H1 (cell line): ENCODE results near the gene CBLC. TPM values are rescaled to one million over a fixed set of nuclear protein-coding genes. Genes with fewer than 3 reads are reported as not detected.

ENCODE experiments used
- ASH2L ChIP-seq: fragments of 200-600, 300-600 bp; sonication (generic); IDR thresholded peaks from one replicate; pipeline ENCODE4 v1.7.1; 2017; ENCODE audit warnings: low read length
- CHD2 ChIP-seq: IDR thresholded peaks from 2 replicates; pipeline ENCODE4 v1.6.1; 2012; ENCODE audit warnings: low read length, improper control_type of control experiment
- CREB1 ChIP-seq: IDR thresholded peaks from 2 replicates; pipeline ENCODE4 v1.6.1; 2012; ENCODE audit warnings: inconsistent platforms
- JUND ChIP-seq: IDR thresholded peaks from 2 replicates; pipeline ENCODE4 v1.6.1; 2011; ENCODE audit warnings: mild to moderate bottlenecking, improper control_type of control experiment, low read length
- MAFK ChIP-seq: IDR thresholded peaks from 2 replicates; pipeline ENCODE4 v1.6.1; 2012; ENCODE audit warnings: low read depth, mild to moderate bottlenecking, improper control_type of control experiment, low read length
- SAP30 ChIP-seq: fragments of 300-600 bp; sonication (generic); IDR thresholded peaks from 2 replicates; pipeline ENCODE4 v1.7.1; 2012; ENCODE audit warnings: low read length, moderate library complexity, mild to moderate bottlenecking, inconsistent platforms; ENCODE audit not compliant: insufficient read depth, insufficient replicate concordance
- SIRT6 ChIP-seq: IDR thresholded peaks from one replicate; pipeline ENCODE4 v1.7.1; 2012; ENCODE audit warnings: low read length, inconsistent platforms
- TAF7 ChIP-seq: optimal IDR thresholded peaks from 2 replicates; pipeline ENCODE3; 2011; ENCODE audit warnings: low read depth, mild to moderate bottlenecking, inconsistent platforms, low read length, moderate library complexity, borderline replicate concordance
- TCF12 ChIP-seq: IDR thresholded peaks from 2 replicates; pipeline ENCODE4 v1.6.1; 2011; ENCODE audit warnings: low read depth, mild to moderate bottlenecking, low read length
- TEAD4 ChIP-seq: IDR thresholded peaks from 2 replicates; pipeline ENCODE4 v1.6.1; 2012; ENCODE audit warnings: low read depth, low read length, inconsistent platforms, mixed read lengths
- USF2 ChIP-seq: IDR thresholded peaks from 2 replicates; pipeline ENCODE4 v1.6.1; 2011; ENCODE audit warnings: low read length, improper control_type of control experiment
- ZNF274 ChIP-seq: IDR thresholded peaks from 2 replicates; pipeline ENCODE4 v1.7.0; 2012; ENCODE audit warnings: low read length, borderline replicate concordance; ENCODE audit errors: extremely low read depth
- polyA plus RNA-seq, 7 experiments: library from polyadenylated mRNA; depleted of rRNA in 3 of 7; stranded (reverse) in 5 of 7; unstranded in 2 of 7; fragments of >200 nt in 5 of 7; fragments of 200-250 nt in 2 of 7; gene quantifications; 1 replicate in 5 of 7; 2 replicates in 1 of 7; 4 replicates in 1 of 7; pipeline versions ENCODE4 v1.2.1 to v1.2.3, GENCODE V29; 2011 to 2013; ENCODE audit warnings: missing spikeins in 2 of 7, mixed read lengths in 2 of 7
- total RNA-seq: library from RNA; stranded (reverse); fragmentation: NEBNext Ultra II Directional; extraction: Animal tissue kit (Norgen Biotek cat#: 25700); gene quantifications from 2 replicates; pipeline ENCODE4 v1.2.1, GENCODE V29; 2021

The CBLC gene
- total and polyA plus RNA-seq, 2 of the 8 experiments (the other 6 are each of a cell fraction or from before 2014, with no cell fraction given): 17.4 to 35.7 TPM

- TF ChIP-seq SAP30 (no peak), USF2 (no peak), JUND (no peak), ZNF274 (no peak), MAFK (no peak), TEAD4 (no peak), CHD2 (no peak), SIRT6 (no peak), TCF12 (no peak), ASH2L (no peak), CREB1 (no peak), TAF7 (peak; percentile 25)
Measured at GRCh38 chr19:44847144-44848035, 69.7 kb downstream of the CBLC start (continued).
